SHP77 treated with DMSO at 0.1 percent for 48 hours (cell line): Measurements from ENCODE around the gene TOP3A.
"Not testable (repeated sequence)": the region's sequence is repeated elsewhere in the genome, so short reads cannot be mapped to it uniquely, and the experiment has no call there.

ENCODE experiments used
- DNase-seq: peaks from one replicate; lab custom pipeline; 2025; lab: John Stamatoyannopoulos, UW

TOP3A gene

GRCh38 chr17:18314731-18315561 lies at the start of gene TOP3A, which contains the start of gene SMCR8:
TSS of gene TOP3A (minus strand) at chr17:18314994. CDS start at chr17:18314778, 216 bp downstream.
TSS of gene SMCR8 (plus strand) at chr17:18315293. CDS start at chr17:18315790, 497 bp downstream.
- peak; percentile 100 for DNase-seq

DNA sequence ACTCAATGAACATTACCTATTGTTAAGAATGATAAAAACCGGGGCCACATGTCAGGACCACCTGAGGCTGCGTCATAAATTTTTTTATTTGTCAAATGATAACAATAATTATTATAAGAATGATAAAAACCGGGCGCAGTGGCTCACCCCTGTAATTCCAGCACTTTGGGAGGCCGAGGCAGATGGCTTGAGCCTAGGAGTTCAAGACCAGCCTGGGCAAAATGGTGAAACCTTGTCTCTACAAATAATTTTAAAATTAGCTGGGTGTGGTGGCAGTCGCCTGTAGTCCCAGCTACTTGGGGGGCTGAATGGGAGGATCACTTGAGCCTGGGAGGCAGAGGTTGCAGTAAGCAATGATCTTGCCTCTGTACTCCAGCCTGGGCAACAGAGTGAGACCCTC lies 49.4 kb upstream of the TOP3A start:
- DNase-seq: no peak

DNA sequence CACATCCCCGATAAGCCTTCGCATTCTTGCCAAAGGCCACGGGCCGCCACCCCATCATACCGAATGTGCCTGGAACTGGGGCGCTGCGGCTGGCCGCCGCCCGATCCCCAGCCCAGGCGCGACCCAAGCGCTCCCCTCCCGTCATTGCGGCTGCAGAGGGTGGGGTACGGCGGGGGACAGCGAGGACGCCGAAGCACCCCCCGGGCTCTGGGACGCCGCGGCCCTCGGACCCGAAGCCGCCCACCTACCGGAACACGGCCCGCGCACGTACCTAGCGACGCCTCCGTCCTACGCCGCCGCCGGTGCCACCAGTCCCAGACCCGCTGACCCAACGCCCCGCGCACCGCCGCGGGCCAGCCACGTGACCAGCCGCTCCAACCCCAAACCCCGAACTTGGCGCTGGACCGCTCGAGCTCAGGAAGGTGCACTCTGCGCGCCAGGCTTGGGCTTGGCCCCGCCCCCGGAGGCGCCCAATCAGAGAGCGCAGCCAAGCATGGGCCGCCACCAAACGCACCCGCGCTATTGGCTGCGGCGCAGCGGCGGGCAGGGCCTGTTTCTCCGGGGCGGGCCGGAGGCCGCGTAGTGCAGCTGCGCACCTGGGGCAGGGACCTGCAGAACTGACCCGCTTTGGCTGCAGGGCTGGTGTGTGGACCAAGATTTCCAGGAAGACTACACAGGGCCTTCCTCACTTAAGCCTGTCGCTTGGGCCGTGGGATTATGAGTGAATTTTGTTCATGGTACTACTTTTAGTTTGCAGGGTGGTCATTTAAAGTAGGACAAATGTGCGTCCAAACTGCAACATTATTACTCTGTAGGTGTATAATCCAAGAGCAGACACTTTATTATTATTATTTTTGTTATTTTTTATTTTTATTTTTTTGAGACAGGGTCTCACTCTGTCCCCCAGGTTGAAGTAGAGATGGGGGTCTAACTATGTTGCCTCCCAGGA lies 48.6 kb upstream of the TOP3A start, which contains the start of gene SHMT1:
SHMT1 (minus strand) TSS at position 450 of the 949 bp plus-strand sequence. CDS start 7,569 bp downstream, outside the sequence.
- DNase-seq: peak; percentile 93

GRCh38 chr17:18362698-18363100 lies 47.9 kb upstream of the TOP3A start:
- no peak for DNase-seq

- DNase-seq: no peak
Measured at GRCh38 chr17:18361837-18362697, 47.3 kb upstream of the TOP3A start.

DNA sequence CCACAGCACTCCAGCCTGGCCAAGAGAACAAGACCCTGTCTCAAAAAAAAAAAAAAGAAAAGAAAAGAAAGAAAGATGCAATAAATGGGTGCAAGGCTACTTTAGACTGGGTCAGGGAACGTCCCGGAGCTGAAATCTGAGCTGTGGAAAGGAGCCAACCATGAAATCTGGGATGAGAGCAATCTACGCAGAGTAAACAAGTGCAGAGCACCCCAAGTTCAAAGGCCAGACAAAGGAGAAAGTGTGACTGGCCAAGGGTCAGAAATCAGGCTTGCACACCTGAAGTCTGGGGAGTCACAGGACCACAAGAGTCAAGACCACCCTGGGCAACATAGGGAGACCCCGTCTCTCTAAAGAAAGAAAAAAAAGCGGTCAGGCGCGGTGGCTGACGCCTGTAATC lies 45.7 kb upstream of the TOP3A start:
- DNase-seq: no peak

GRCh38 chr17:18356624-18357023 lies 41.8 kb upstream of the TOP3A start:
- DNase-seq: no peak

DNA sequence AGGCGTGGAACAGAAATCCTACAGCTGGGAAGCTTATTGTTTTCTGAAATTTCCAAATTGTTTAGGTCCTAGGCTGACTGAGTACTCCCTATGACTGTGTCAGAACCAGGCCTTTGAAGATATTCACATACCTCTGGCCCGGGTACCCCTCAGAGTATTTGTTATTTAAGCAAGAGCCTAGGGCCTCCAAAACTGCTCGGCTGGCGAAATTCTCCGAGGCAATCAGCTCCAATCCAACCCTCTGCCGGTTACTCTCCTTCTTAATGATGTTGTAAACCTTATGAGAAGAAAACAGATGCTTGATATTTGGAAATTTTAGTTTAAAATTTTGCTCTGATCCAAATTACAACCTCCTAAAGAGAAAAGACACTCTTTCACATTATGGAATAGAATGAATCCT lies 38.7 kb upstream of the TOP3A start:
- DNase-seq: no peak

DNA sequence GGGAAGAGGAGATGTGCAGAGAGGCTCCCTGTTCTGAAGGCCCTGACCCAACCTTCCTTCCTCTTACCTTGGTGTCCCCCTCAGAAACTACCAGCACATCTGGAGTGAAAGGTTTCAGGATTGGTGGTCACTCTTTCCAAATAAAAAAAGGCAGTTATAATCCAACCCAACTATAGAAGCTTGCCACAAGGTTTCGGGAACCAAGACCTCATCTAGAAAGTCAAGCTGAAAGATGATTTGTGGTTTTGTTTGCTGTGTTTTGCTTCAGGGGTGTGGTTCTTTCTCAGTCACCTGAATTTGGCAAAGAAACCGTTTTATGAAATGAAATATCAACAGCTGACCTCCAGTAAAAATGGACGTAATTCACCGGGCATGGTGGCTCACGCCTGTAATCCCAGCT lies 29.2 kb upstream of the TOP3A start:
- no peak for DNase-seq

DNA sequence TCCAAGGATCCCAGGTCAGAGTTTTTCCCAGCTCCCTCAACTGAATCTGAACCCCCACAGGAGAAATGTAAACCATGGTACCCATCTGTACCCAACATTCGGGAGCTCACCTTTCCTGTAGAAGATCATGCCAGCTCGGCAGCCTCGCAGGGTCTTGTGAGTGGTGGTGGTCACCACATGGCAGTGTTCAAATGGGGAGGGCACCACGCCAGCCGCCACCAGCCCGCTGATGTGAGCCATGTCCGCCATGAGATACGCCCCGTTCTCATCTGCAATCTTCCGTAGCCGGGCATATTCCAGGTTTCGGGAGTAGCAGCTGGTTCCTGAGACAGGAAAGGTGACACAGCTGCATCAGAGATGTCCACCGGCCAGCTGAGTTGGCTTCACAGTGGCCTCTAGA lies 25.1 kb upstream of the TOP3A start:
- no peak for DNase-seq

- DNase-seq: not testable (repeated sequence)
Measured at GRCh38 chr17:18338158-18338557, 23.4 kb upstream of the TOP3A start.

GRCh38 chr17:18332909-18333489 lies 18.2 kb upstream of the TOP3A start:
- DNase-seq: no peak

DNA sequence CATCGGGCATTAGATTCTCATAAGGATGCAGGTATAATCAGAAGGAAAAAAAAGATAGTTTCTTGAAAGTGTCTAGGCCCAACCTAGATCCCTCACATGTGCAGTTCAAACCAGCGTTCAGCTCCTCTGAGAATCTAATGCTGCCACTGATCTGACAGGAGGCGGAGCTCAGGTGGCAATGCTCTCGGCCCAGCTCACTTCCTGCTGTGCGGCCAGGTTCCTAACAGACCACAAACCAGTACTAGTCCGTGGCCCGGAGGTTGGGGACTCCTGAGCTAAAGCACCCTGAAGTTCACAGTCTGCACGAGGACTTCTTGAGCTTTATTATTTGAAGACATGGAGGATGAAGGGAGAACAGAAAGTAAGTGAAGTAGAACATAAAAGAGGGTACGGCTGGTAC lies 17.1 kb upstream of the TOP3A start:
- no peak for DNase-seq

- no peak for DNase-seq
Measured at GRCh38 chr17:18328643-18329204, 13.9 kb upstream of the TOP3A start.

DNA sequence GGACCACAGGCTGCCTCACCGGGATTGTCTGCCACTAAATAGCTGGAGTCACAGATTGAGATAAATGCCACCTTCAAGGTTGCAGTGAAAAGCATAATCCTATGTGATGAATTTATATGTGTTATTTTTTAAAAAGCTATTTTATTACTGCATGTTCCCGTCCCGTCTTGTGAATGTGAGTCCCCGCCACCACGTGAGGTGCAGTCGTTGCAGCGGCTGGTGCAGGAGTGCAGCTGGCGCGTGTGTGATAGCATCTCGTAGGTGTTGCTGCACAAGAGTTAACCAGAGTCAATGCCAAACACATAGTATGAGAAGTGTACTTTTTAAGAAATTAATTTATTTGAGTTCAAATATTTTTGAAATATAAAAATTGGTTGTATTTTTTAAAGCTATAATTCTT lies 12.8 kb upstream of the TOP3A start:
- no peak for DNase-seq

DNA sequence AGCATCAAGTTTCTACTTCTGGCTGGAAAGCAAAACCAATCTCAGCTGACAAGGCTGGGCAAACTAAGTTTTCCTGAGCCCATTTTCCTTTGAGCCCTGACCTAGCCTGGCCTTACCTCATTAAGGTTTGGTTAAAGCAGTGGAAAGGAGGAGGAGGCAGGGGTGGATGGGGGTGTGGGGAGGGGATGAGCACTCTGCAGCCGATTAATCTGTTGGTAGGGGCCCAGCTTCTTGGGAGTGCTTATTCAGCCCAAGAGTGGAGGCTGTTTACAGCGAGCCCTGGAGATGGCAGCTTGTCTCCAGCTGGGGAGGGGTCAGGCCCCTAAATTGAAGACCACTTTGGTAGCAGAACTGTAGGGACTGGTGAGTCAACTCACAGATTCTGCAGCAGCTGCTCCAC lies 12.3 kb upstream of the TOP3A start:
- no peak for DNase-seq

- no peak for DNase-seq
Measured at GRCh38 chr17:18326572-18326971, 11.8 kb upstream of the TOP3A start.

DNA sequence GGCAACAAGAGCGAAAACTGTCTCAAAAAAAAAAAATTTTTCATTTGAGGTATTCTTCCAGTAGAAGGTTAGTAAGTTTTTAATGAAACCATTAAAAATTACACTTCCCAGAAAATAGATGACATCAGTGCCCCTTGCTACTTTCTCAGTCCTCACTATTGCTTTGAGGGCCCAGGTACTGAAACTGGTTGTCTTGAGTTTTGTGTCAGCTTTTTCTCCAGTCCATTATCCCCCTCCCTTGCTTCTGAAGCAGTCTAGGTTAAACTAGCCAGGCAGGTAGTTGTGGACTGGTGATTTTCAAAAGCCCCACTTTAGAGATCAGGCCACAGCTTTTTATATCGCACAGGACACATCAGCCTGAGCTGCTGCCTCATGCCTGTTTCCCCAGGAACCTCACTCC lies 11.2 kb upstream of the TOP3A start:
- DNase-seq: no peak

DNA sequence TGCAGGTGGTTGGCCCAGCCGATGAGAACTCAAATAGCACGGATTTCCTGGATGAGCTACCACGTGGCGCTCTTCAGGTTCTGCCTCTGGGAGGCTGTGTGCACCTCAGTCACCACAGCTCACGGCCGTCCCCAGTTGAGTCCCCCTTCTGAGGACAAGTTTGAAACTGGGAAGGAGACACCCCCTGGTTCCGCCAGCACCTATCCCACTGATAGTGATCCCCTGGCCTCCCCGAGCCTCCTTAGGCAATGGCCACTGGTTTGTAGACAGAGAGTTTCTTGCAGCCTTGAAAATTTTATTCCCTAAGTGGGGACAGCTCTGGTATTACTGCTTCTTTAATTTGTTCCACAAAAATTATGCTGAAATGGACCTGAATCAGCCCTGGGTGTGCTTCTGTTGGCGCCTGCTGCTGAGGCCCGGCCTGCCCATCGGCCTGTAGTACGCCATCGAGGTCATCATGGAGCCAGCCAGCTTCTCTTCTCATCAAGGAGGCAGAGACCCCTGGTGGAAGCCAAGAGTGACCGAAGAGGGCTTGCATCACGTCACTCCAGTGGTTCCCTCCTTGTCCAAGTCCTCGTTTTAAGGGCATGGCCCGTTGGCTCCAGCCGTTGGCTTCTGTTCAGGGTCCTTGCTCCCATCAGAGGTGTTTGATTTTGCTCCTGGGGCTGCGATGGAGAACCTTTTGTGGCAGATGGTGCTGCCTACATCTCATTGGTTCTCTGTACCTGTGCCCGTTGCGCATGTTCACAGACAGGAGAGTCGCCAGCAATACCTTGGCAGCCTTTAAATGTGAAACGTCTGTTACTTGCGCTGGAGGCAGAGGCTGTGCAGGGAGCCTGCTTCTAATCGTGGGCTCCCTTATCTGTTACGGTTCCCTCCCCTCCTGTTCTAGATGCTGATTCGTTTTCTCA lies 9.6 kb upstream of the TOP3A start:
- DNase-seq: no peak
